NCI-H526 (cell line): ENCODE measurements around the gene AP2A2.
"Not testable (repeated sequence)": the region's sequence is repeated elsewhere in the genome, so short reads cannot be mapped to it uniquely, and the experiment has no call there.

ENCODE experiments used
- DNase-seq, 2 experiments: peaks; one replicate each; lab custom pipeline; 2025; lab: John Stamatoyannopoulos, UW

The AP2A2 gene

GRCh38 chr11:1015064-1015463 lies 89.4 kb downstream of the AP2A2 start:
- no peak for DNase-seq

GRCh38 chr11:1015826-1016545 lies 90.3 kb downstream of the AP2A2 start:
- no peak for DNase-seq

- not testable (repeated sequence) for DNase-seq
Measured at GRCh38 chr11:1016610-1017126, 91.0 kb downstream of the AP2A2 start.

- no peak for DNase-seq
Measured at GRCh38 chr11:1017269-1018005, 91.8 kb downstream of the AP2A2 start.

- DNase-seq, result no peak
Measured at GRCh38 chr11:1018091-1018490, 92.4 kb downstream of the AP2A2 start.

- DNase-seq, result no peak
Measured at GRCh38 chr11:1019321-1019910, 93.7 kb downstream of the AP2A2 start.

GRCh38 chr11:1020211-1020905 lies 94.7 kb downstream of the AP2A2 start:
- DNase-seq, result no peak

GRCh38 chr11:1022411-1022810 lies 96.7 kb downstream of the AP2A2 start:
- no peak for DNase-seq

- no peak for DNase-seq
Measured at GRCh38 chr11:1022908-1023810, 97.5 kb downstream of the AP2A2 start.

GRCh38 chr11:1023811-1024596 lies 98.3 kb downstream of the AP2A2 start:
- DNase-seq, result no peak

GRCh38 chr11:1024597-1025409 lies 99.1 kb downstream of the AP2A2 start:
- no peak for DNase-seq

GRCh38 chr11:1025410-1026162 lies 99.9 kb downstream of the AP2A2 start:
- DNase-seq, result no peak

GRCh38 chr11:1026163-1026450 lies 100.4 kb downstream of the AP2A2 start:
- DNase-seq, result no peak

- DNase-seq, result no peak
Measured at GRCh38 chr11:1026641-1027482, 101.2 kb downstream of the AP2A2 start.

GRCh38 chr11:1027483-1028290 lies 102.0 kb downstream of the AP2A2 start:
- DNase-seq, result no peak

- DNase-seq, result no peak
Measured at GRCh38 chr11:1028291-1028540, 102.5 kb downstream of the AP2A2 start.

GRCh38 chr11:1028616-1029015 lies 102.9 kb downstream of the AP2A2 start:
- no peak for DNase-seq

GRCh38 chr11:1029051-1029450 lies 103.4 kb downstream of the AP2A2 start:
- DNase-seq, result no peak
